GM21528 (cell line): ENCODE results near the gene LDAH.

Source experiments
- ATAC-seq: cut with Tn5 transposase; IDR thresholded peaks from one replicate; pipeline ENCODE4 v1.9.1; 2021; ENCODE audit warnings: mild to moderate bottlenecking, moderate library complexity; ENCODE audit not compliant: unreplicated experiment, low FRiP score

The LDAH gene

GRCh38 chr2:20657522-20658235, 165.2 kb downstream of the LDAH start:
- no peak for ATAC-seq

GRCh38 chr2:20656561-20656960, 166.3 kb downstream of the LDAH start:
- ATAC-seq = no peak

GRCh38 chr2:20654535-20654813, 168.4 kb downstream of the LDAH start:
- no peak for ATAC-seq

- ATAC-seq = no peak
Measured at GRCh38 chr2:20653695-20654534, 169.0 kb downstream of the LDAH start.

- no peak for ATAC-seq
Measured at GRCh38 chr2:20652673-20653575, 170.0 kb downstream of the LDAH start.

GRCh38 chr2:20652141-20652540, 170.8 kb downstream of the LDAH start:
- ATAC-seq = no peak

- no peak for ATAC-seq
Measured at GRCh38 chr2:20651731-20652099, 171.2 kb downstream of the LDAH start.

GRCh38 chr2:20650877-20651730, 171.8 kb downstream of the LDAH start, which contains the start of gene HS1BP3:
Gene HS1BP3 (minus strand): TSS chr2:20651098. CDS start chr2:20651063, 35 bp downstream.
- peak; percentile 98 for ATAC-seq

- ATAC-seq = peak; percentile 28
Measured at GRCh38 chr2:20650393-20650876, 172.5 kb downstream of the LDAH start.

GRCh38 chr2:20649976-20650375, 172.9 kb downstream of the LDAH start:
- no peak for ATAC-seq

- no peak for ATAC-seq
Measured at GRCh38 chr2:20649576-20649975, 173.3 kb downstream of the LDAH start.

GRCh38 chr2:20648831-20649230, 174.1 kb downstream of the LDAH start:
- no peak for ATAC-seq

- no peak for ATAC-seq
Measured at GRCh38 chr2:20648206-20648605, 174.7 kb downstream of the LDAH start.

GRCh38 chr2:20647738-20648137, 175.2 kb downstream of the LDAH start:
- ATAC-seq = no peak

GRCh38 chr2:20647211-20647610, 175.7 kb downstream of the LDAH start:
- no peak for ATAC-seq

GRCh38 chr2:20646446-20646845, 176.5 kb downstream of the LDAH start:
- ATAC-seq = no peak

- no peak for ATAC-seq
Measured at GRCh38 chr2:20645761-20646160, 177.1 kb downstream of the LDAH start.

GRCh38 chr2:20645301-20645701, 177.6 kb downstream of the LDAH start:
- no peak for ATAC-seq

- ATAC-seq = no peak
Measured at GRCh38 chr2:20643826-20644225, 179.1 kb downstream of the LDAH start.

- ATAC-seq = no peak
Measured at GRCh38 chr2:20643060-20643459, 179.8 kb downstream of the LDAH start.
